NCI-H1436 treated with DMSO at 0.1 percent for 48 hours (cell line): Measurements from ENCODE around the gene PI4K2A.

Source experiments
- DNase-seq: peaks from one replicate; lab custom pipeline; 2025; lab: John Stamatoyannopoulos, UW

Gene PI4K2A

DNA sequence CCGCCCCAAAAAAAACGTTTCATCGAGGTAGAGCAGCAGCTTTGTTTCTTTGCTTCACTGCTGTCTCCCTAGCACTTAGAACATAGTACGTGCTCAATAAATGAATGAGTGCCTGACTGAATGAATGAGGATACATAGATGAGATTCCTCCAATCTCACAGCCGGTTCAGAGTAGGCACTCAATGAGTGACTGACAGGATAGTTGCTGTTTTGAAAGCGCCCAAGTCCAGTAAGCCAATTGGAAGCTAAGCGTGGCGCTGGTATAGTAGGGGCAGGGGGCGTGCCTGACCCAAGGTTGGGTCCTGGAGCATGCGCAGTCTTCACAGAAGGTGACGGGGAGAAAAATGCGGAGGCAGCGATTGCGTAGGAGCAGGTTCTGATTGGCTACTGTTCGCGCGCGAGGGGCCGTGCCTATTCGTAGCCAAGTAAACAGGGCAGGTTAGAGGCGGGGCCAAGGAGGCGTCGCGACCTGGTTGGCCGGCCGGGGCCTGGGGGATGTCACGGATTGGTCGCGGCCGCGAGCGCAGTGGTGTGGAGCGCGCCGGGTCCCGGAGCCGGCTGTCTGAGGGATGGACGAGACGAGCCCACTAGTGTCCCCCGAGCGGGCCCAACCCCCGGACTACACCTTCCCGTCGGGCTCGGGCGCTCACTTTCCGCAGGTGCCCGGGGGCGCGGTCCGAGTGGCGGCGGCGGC lies at the start of gene PI4K2A:
PI4K2A (plus strand) TSS at position 498 of the 694 bp plus-strand sequence; CDS start at position 570, 72 bp downstream.
- DNase-seq = peak; percentile 93

DNA sequence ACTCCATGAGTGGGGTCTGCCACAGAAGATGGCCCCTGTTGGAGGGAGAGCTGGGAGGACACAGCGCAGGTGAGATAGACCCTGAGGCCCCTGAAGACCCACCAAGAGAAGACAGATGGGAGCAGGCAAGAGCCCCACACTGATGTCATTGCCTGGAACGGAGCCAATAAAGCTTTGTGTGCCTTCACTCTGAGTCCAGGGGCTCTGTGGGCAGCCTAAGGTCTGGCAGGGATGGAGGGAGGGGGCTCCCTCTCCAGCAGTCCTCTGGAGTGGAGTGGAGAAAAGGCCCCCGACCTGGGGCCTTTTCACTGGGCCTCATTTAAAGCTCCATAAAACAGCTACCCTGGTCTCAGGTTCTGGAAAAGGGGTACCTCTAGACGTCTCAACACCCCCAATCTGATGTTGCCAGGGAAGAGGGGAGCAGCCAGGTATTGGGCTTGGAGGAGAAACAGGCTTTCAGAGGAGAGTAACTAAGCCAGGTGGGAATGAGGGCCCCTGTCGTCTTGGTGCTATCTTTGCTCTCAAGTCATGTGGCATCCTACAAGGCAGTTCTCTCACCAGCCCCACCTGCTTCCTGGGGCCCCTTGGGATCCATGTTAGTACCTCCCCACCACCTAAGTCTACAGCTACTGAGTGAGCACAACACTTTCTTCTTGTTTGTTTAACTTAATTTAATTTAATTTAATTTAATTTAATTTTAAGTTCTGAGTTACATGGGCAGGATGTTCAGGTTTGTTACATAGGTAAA lies 49.5 kb upstream of the PI4K2A start:
- no peak for DNase-seq

DNA sequence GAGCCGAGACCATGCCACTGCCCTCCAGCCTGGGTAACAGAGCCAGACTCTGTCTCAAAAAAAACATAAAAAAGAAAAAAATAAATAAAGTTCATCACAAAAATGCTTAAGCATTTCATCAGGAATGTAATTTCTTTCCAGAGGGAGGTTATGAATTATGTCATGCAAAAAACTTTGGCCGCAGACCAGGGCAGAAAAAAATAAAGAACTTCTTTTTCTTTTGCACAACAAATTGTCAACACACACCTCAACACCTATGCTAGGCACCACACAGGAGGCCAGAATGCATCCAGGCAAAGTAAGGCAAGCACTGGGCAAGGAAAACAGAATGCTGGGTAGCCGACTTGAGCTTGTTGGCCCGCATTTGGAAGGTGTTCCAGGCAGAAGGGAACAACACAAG lies 47.0 kb upstream of the PI4K2A start:
- DNase-seq = no peak

DNA sequence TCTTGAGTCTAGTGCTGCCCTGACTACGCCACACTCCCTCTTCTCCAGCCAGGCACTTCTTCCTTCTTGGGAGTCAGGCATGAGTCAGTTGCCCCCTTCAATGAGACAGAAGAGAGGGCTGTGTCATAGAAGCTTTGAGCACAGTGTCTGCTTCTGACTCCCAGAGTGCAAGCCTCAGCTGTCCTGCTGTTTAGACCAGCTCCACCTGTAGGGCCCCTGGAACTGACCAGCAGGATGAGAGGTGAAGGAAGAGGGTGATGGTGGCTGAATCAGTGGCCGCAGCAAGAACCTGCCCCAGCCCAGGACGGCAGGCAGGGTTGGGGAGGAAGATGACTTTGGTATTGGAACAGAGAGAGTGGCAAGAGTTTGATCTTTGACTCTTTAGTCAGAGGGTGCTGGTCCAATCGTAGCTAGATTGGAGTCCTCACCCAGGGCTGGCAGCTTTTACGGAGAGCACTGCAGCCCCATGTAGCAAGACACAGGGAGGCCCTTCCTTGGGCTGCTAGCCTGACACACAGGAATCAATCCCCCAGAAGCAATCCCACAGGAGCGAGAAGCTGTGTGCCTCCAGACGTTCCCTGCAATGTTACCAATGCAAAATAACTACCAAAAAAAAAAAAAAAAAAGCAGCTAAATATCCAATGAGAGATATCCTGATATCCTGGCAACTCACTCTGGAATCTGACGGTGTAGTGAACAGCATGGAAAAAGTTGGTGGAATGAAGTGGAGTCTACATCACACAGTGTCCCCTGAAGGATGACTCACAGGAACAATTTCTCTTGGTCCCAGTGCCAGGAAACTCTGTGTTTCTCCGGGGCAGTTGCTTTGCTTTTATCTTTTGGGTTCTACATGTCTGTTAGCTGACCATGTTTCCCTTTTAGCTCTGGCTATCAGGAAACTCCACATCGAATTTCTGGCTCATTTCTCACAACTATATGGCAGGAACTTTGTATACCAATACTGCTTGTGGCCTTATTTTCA lies 44.1 kb upstream of the PI4K2A start:
- DNase-seq = no peak

DNA sequence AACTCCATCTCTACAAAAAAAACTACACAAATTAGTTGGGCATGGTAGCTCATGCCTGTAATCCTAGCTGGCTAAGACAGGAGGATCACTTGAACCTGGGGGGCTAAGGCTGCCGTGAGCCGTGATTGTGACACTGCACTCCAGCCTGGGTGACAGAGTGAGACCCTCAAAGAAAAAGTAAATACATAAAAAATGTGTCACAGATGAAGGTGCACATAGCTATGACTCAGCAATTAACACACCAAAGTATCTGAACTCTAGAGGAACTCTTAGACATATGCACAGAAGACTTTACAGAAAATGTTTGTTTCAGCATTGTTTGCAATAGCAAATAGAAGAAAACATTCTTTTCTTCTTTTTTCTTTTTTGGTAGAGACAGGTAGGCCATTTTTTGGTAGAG lies 42.7 kb upstream of the PI4K2A start:
- DNase-seq = no peak

DNA sequence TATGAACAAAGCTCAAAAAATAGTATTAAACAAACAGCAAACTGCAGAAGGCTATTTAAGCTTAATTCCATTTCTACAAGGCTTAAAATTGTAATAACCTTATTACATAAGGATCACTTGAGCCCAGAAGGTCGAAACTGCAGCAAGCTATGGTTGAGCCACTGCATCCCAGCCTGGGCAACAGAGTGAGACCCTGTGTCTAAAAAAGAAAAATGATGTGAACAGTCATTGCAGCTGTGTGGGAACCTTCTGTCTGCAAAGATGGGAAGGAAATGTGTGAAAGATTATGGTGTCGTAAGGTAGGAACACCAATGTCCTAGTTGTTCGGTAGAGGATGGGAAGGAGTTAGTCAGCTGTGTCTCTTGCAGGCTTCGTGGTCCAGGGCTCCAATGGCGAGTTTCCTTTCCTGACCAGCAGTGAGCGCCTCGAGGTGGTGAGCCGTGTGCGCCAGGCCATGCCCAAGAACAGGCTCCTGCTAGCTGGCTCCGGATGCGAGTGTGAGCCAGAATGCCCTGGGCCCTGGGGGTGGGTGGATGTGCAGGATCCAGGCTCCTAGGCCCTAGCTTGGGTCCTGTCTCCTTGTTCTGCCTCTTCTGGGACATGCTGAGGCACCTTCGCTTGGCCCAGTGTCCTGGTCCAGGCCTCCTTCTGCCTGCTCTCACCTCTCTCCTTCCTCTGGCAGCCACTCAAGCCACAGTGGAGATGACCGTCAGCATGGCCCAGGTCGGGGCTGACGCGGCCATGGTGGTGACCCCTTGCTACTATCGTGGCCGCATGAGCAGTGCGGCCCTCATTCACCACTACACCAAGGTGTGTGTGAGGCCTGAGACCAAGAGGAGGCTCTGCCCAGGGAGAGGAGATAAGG lies 41.8 kb upstream of the PI4K2A start:
- DNase-seq = no peak

DNA sequence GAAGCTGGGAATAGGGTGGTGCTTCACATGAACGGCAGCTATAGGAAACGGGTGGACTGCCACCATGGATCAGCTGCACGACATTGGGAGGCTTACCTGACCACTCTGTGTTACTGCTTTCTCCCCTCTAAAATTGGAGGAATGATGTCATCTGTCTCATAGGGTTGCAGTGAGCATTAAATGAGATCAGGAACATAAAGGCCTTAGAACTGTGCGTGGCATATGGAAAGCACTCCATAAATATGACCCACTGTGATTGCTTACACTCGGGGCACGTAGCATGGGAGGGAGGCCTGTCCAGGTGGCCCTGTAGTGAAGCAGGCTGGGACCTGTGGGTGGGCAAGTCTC lies 41.2 kb upstream of the PI4K2A start:
- no peak for DNase-seq

DNA sequence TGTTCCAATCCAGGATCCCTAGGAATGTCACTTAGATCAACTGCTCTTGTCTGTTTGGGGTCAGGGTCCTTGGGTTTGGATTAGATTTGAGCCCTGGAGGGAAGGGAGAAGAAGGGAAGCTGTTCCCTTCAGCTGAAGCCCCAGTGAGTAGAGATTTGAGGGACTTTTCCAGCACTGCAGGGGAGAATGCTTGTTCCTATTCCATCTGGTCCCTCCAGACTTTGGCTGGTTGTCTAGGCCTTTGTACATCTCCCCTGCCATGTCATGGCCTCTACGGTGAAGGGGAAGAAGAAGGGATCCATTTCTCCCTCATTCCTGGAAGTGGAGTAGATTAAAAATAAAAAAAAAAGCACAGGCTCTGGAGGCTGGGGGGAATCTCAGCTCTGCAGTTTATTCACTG lies 39.9 kb upstream of the PI4K2A start:
- DNase-seq = no peak

DNA sequence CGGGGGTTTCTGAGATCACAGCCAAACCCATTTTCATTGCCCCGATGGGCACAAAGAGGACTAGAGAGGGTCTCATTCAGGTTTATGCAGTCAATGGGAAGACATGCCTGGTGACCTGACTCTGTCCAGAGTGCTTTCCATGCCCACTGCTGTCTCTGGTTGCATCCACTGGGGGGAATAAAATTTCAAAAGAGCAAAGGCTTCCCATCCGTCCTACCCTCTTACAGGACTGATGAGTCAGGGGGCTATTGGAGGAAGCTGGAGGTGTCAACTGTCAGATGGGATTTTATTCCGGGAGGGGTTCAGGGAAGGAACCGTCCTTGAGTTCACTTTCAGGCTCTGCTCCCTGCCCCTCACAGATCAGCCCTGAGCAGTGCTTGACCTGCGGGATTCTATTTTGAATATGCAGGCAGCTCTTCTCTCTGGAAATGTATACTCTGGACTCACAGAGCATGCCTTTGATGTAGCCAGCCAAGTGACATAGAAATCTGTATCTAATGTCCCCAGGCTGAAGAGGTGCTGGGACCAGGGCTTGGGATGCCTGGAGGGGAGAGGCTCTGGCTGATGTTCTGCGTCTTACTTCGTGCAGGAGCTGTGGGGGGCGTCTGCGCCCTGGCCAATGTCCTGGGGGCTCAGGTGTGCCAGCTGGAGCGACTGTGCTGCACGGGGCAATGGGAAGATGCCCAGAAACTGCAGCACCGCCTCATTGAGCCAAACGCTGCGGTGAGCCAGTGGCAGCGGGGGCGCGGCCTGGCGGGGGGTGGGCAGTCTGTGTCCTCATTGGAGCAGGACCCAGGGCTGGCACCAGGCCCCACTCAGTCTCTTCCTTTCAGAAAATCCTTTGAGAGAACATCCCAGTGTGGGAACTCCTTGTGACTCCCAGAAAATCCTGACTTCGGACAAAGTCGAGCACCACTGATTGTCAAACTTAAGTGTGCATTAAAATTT lies 38.9 kb upstream of the PI4K2A start:
- no peak for DNase-seq

DNA sequence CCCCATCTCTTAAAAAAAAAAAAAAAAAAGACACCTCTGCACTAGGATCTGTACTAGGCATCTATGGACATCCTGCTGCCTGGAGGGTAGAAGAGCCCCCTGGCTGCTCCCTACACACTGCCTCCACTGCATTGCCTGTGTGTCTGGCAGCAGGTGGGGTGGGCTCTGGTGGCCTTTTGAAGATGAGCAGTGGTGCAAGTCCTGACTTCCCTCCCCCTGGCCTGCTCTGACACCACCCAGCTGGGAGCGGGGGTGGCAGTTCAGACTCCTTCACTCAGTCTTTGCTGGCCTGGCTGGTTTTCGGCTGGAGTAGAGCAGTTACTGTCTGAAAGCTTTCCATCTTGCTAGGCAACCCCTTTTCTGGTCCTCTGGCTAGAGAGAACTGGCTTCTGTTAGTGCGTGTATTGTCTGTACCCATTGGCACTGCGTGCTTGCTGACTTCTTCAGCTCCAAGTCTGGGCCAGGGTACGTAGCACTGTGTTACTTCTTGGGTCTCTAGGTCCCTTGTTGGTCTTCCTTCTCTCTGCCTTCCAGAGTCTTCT lies 33.3 kb upstream of the PI4K2A start:
- DNase-seq = no peak

DNA sequence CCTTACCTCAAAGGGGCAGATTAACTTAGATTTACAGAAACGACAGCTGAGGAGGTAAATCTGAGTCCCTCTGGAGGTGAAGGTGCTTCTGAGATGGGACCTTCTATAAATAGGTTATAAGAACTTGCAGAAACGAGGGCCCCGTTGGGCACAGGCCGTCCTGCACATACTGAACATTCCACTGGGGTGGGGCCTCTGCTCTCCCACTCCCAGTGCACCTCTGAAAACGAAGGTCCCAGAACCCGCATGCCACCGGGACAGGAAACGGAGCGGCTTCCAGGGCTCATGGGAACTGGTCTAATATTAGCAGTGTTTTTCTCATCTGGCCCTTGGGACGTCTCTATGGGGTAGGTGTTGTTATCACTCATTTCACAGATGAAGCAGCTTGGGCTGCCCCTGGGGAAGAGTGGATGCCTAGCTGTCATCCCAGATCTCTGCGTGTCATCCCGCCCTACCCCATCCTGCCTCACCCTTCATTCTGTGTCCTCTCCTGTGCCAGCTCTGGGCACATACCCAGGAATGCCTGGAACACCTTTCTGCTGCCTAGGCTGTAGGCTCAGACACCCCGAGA lies 31.4 kb upstream of the PI4K2A start:
- no peak for DNase-seq

DNA sequence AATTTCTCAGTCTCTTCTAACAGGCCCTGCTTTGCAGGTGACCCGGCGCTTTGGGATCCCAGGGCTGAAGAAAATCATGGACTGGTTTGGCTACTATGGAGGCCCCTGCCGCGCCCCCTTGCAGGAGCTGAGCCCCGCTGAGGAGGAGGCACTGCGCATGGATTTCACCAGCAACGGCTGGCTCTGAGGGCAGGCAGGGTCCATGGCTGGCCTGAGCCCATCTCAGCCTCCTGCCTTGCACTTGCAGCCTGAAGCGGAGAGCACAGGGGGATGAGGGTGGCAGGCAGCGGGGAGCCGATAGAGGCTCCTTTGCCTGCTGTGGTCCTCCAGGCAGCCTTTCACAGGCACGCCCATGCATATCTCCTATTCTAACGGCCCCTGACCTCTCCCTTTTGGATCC lies 29.0 kb upstream of the PI4K2A start:
- DNase-seq = no peak

DNA sequence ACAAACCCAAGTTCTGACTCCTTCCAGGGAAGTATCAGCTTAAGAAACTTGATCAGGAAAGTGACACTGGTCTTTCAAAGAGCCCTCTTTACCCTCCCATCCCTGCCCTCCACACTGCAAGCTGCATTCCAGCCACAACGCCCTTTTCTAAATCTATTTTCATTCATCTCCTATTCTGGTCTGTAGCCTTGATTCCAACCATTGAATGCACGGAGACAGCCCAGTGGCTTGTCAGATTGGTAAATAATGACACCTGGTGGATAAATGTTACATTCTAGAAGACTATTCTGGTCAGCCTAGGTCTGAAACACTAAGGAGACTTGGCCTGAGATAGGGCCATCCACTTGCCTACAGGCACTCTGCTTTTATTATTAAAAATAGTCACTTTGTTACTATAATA lies 28.1 kb upstream of the PI4K2A start:
- DNase-seq = no peak

DNA sequence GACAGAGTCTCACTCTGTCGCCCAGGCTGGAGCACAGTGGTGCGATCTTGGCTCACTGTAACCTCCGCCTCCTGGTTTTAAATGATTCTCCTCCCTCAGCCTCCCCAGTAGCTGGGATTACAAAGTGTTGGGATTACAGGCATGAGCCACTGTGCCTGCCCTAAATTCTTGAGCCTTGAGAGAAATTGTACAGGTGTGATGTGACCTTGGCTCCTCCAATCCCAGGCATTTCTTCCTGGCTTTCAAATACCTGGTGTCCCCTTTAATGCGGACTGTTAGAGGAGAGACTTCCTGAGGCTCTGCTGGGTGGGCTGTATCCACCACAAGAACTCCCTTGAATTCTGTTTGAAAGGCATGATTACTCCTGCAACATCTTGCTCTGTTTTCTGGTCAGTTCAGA lies 22.2 kb upstream of the PI4K2A start:
- DNase-seq = no peak

DNA sequence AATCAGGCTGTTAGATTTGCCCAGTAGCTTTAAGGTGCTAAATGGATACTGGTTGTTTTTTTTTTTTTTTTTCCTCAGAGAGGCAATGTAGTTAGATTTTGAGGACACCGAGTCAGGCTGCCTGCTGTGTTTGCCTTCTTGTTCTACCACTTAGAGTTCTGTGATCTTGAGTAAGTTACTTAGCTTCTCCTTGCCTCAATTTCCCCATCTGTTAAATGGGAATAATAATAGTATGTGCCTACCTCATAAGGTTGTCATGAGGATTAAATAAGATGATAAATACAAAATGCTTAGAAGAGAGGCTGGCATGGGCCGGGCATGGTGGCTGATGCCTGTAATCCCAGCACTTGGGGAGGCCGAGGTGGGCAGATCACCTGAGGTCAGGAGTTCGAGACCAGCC lies 21.7 kb upstream of the PI4K2A start:
- no peak for DNase-seq

DNA sequence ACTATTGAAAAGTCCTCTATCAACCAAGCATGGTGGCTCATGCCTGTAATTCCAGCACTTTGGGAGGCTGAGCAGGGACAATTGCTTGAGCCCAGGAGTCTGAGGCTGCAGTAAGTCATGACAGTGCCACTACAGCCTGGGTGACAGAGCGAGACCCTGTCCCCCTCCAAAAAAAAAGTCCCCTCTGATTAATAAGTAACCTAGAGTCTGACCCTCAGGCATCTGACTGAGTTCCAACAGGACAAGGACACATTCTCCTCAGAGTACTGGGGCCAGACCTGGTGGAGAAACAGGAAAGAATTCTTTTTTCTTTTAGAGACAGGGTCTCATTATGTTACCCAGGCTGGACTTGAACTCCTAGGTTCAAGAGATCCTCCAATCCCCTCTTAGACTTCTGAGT lies 17.2 kb upstream of the PI4K2A start:
- no peak for DNase-seq

DNA sequence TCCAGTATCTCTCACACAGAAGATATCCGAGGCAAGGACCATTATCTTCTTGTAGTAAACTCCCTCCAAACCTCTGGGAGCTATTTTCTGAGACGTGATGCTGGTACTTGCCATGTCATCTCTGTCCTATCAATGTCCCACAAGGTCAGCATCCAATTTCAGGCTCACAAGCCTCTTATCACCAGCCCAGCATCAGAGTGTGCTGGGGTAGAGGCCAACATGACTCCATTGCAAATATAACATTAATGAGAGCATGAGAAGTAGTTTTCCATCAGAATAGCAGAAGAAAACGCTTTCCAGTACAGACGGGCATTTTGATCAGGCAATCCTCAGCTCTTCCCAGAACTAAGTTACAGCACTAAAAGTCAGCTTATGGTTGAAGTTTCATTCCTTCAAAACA lies 12.7 kb upstream of the PI4K2A start:
- no peak for DNase-seq

DNA sequence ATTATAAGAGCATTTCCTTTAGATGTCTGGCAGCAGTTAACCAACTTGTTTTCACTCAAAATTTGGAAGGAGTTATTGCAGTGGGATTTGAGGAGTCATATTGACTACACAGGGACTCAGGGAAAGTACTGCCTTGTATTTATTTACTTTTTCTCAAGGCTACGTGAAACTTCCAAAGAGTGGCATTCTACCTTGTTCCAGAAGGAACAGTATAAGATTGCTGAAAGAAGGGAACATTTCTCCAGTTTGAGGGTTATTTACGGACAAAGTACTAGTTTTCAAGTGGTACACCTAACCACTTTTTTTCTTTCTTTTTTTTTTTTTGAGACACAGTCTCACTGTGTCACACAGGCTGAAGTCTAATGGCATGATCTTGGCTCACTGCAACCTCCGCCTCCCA lies 12.2 kb upstream of the PI4K2A start:
- DNase-seq = no peak

DNA sequence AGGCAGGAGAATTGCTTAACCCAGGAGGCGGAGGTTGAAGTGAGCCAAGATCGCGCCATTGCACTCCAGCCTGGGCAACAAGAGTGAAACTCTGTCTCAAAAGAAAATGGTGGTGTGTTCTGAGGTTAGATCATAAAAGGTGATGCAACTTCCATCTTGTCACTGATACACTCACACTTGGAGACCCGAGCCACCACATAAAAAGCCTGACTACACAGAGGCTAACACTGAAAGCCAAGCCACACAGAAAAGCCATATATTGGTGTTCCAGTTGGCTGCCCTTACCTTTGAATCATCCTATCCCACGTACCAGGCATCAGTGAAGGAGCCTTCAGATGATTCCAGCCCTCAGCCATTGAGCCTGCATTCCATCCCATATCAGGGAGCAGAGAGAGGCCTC lies 11.2 kb upstream of the PI4K2A start:
- no peak for DNase-seq

DNA sequence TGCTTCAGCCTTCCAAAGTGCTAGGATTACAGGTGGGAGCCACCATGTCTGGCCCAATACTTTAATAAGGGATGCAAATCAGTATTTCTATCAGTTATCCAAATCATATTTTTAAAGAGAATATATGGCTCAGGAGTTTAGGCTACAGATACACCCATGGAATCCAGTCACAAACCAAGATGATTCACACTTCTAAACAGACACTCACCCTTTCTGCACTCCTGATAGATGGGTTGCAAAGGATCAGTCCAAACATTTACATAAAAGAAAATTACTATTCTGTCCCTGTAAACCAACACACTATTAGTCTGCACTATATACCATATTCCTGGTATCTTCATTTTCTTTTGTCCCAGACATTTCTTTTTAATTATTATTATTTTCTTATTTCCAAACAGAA lies 9.4 kb upstream of the PI4K2A start:
- no peak for DNase-seq
